Measurements from ENCODE around the gene HK2. TPM values are rescaled to one million over a fixed set of nuclear protein-coding genes. Genes with fewer than 3 reads are reported as not detected.
A peak's percentile ranks its signal among the peaks of the same experiment; 100 is the strongest.

Gene HK2
- total and polyA plus RNA-seq, 2 of the 4 experiments (the other 2 are of a cell fraction) = 17.4 to 20.9 TPM

DNA sequence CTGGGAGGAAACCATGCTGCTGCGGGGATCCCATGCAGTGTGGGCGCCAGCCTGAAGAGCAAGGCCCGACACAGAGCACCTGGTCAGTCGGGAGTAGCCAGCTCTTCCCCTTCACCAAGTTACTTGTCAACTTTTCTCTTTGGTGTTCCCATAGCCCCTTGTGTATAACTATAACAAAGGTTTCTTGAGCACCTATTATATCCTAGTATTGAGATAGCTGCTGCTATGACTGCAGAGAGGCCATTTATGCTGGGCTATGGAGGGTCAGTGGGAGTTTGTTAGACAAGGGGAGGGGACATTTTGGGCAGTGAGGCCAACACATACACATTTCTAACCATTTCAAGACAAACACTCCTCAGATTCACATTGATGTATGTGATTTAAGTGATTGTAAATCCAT lies 10.8 kb downstream of the HK2 start:
- Histone ChIP-seq H2BK120ac (ENCODE audit: low read depth, low read length) (peak overlapping the region; percentile 83), H3K18ac (ENCODE audit: low read depth, low read length) (peak overlapping the region; percentile 21; the same call in 1 of the 2 replicates), H3K27ac (ENCODE audit: insufficient read depth, low read length) (peak overlapping the region; percentile 43; the same call in 1 of the 2 replicates), H3K56ac (ENCODE audit: extremely low read depth, insufficient read depth, low read length) (no peak overlapping the region), H2BK20ac (ENCODE audit: low read depth, low read length) (peak overlapping the region; percentile 47; the same call in 1 of the 2 replicates), H3K4me2 (ENCODE audit: low read depth, low read length) (no peak overlapping the region), H3K36me3 (ENCODE audit: control insufficient read depth, insufficient read depth, low read length) (no peaks in the 10 kb centered on the region; the same call in 1 of the 2 replicates), H3K14ac (replicated peaks; ENCODE audit: low read depth, low read length) (no peak overlapping the region), H2AK5ac (ENCODE audit: low read depth, low read length) (peak overlapping the region; percentile 80), H3K4me1 (ENCODE audit: control insufficient read depth, insufficient read depth, low read length) (peaks cover 50% of the 10 kb centered on the region), H3K79me1 (ENCODE audit: low read depth in 1 of 2, low read length in 2 of 2) (peaks cover 19 to 92% of the 10 kb centered on the region in 2 experiments), H3K4ac (ENCODE audit: low read depth, low read length) (peak overlapping the region; percentile 88), H3K27me3 (ENCODE audit: control insufficient read depth, insufficient read depth, low read length) (no peaks in the 10 kb centered on the region), H3K4me3 (ENCODE audit: insufficient read depth, low read depth, low read length) (no peak overlapping the region), H3K9ac (ENCODE audit: low read depth, low read length) (no peak overlapping the region), H2AFZ (replicated peaks; ENCODE audit: low read length, poor library complexity) (no peak overlapping the region), H2BK15ac (ENCODE audit: low read depth, low read length) (peak overlapping the region; percentile 34; the same call in 2 of the 3 replicates), H2AK9ac (replicated peaks; ENCODE audit: low read depth, low read length, poor library complexity) (no peak overlapping the region), H4K5ac (ENCODE audit: low read depth, low read length) (peak overlapping the region; percentile 19; the same call in 1 of the 2 replicates), H3K23ac (ENCODE audit: low read depth, low read length) (no peak overlapping the region), H3K9me1 (ENCODE audit: insufficient read depth, low read length) (peaks cover 57% of the 10 kb centered on the region), H4K8ac (ENCODE audit: low read depth in 2 of 2, low read length in 2 of 2) (peak overlapping the region in 1 of 2 experiments; percentile 72; a peak in 2 of 4 replicates), H4K91ac (ENCODE audit: insufficient read depth, low read depth, low read length) (peak overlapping the region; percentile 68), H3K9me3 (ENCODE audit: control insufficient read depth, insufficient read depth, low read length) (no peaks in the 10 kb centered on the region), H4K20me1 (ENCODE audit: insufficient read depth, low read length) (peaks cover 66% of the 10 kb centered on the region), H2BK5ac (ENCODE audit: low read depth, low read length, poor library complexity, severe bottlenecking) (peak overlapping the region; percentile 60)
- DNase-seq (no peak), ATAC-seq (ENCODE audit: low read depth) (no peak)
- intact Hi-C loops (cut with micrococcal nuclease) = no loop called here
- no CpG with 5 or more reads among the region's 4 CpGs for WGBS, 2 experiments (ENCODE audit: extremely low coverage in 2 of 2, insufficient read length in 1 of 2)
- no TSS peak for BruUV-seq (replicated peaks)
- ChIA-PET POLR2A (ENCODE audit: unreplicated experiment) (interaction anchor here (0.5 kb wide), 1 partner anchor 117 kb away, joined by 5 read pairs; no protein-coding TSS in a partner anchor), CTCF (no interaction called here)
- dilution Hi-C loops (cut with HindIII; ENCODE audit: low sequenced_read_pairs, unreplicated experiment) = no loop called here
- TF ChIP-seq MAFK (IDR thresholded peaks at IDR 0.05; ENCODE audit: low read depth, low read length) = no peak
- TF ChIP-seq, protein P1, sequence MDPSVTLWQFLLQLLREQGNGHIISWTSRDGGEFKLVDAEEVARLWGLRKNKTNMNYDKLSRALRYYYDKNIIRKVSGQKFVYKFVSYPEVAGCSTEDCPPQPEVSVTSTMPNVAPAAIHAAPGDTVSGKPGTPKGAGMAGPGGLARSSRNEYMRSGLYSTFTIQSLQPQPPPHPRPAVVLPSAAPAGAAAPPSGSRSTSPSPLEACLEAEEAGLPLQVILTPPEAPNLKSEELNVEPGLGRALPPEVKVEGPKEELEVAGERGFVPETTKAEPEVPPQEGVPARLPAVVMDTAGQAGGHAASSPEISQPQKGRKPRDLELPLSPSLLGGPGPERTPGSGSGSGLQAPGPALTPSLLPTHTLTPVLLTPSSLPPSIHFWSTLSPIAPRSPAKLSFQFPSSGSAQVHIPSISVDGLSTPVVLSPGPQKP (IDR thresholded peaks at IDR 0.05; ENCODE audit: borderline replicate concordance, low read depth, low read length) = no peak
- TF ChIP-seq POLR2A (IDR thresholded peaks at IDR 0.05; ENCODE audit: low read depth, low read length) = no peak
- in situ Hi-C loops (cut with MboI; ENCODE audit: low sequenced_read_pairs) = no loop called here

All from IMR-90 (cell line).